HG03139 (cell line): Measurements from ENCODE around the gene LACRT.

Source experiments
- ATAC-seq: cut with Tn5 transposase; IDR thresholded peaks from one replicate; pipeline ENCODE4 v1.9.1; 2021; ENCODE audit not compliant: unreplicated experiment

LACRT gene

GRCh38 chr12:54603173-54603814 is 31.4 kb downstream of the LACRT start:
- ATAC-seq, result peak; percentile 96

DNA sequence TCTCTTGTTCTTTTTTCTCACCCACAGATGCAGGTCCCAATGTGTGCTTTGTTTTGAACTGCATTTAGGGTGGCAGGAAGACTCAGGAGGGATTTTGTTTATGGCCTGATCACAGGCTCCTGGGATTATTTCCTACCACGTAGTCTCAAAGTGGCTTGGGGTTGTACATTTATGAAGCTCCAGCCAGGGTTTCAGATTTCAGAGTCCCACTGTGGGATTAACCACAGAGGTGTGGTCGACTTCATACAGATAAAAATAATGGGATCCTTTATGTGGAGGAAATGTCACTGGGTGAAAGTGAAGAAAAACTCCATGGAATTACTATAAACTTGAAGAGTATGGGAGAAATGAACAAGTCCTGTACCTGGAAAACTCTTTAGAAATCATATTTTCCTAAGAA is 32.0 kb downstream of the LACRT start:
- no peak for ATAC-seq

- no peak for ATAC-seq
These were observed 32.9 kb downstream of the LACRT start for GRCh38 chr12:54601841-54602240.

DNA sequence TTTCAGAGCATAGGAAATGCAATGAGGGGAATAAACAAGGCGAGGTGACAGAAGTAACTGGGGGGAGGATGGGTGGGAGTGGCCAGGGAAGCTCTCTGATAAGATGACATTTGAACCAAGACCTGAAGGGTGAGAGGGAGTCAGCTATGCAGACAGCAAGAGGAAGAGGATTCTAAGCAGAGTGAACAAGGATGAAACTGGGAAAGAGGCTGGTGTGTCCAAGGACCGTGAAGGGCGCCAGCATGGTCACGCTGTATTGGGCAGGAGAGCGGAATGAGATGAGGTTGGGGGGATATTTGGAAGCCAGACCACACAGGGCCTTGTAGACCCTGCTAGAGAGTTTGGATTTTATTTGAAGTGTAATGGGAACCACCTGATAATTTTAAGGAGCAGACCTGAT is 35.7 kb downstream of the LACRT start:
- no peak for ATAC-seq

DNA sequence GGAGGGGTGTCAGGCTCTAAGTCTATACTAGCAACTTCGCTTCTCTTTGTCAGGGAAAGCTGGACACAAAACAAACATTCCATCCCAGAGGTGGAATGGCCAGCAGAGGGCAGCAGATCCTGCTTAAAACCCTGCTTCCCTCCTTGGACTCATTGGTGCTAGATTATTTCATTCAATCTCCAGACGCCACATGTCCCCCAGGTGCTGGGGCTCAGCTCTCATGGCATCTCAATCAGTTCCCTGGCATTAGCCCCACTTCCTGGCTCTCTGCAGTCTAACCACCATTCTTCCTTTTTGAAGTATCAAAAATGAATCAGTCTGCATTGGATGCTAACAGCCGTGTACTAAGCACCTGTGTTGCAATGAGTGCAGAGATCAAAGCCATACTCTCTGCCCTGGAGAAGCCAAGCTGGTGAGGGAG is 38.2 kb downstream of the LACRT start:
- ATAC-seq, result no peak

DNA sequence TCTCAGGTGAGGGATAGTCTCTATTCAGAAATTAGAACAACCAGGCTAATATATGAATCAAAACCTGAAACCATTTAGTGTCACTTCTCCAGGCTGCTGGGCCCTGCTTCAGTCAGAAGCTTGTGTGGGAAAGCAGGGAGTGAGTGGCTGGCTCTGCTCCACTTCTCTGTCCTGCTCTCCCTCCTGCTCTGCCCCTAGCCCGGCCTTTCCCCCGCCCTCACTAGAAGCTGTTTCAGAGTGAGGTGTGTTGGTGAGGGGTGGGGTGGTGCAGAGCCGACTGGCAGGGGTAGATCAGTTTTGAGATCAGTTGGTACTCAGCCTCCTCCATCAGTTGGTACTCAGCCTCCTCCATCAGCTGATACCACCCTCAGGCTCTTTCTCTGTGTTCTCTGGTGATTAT is 39.2 kb downstream of the LACRT start:
- ATAC-seq, result no peak

DNA sequence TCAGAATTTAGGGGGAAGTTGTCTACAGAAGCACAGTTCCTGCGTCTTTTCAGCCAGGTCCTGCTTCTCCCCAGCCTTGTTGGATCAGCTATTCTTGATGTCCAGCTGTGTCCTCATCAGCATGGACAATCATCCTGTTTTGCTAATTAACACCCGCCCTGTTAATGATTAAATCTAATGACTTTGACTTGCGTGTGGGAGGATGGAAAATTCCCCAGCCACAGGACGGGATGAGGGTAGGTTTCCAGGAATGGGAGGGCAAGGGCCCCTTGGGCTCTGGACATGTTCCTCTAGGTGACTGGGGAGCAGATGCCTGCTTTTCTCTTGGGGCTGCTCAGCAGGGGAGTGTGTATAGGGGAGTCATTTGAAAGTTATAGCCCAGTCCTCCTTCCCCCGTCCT is 41.0 kb downstream of the LACRT start:
- ATAC-seq, result no peak

GRCh38 chr12:54593135-54593534 is 41.6 kb downstream of the LACRT start:
- ATAC-seq, result no peak

DNA sequence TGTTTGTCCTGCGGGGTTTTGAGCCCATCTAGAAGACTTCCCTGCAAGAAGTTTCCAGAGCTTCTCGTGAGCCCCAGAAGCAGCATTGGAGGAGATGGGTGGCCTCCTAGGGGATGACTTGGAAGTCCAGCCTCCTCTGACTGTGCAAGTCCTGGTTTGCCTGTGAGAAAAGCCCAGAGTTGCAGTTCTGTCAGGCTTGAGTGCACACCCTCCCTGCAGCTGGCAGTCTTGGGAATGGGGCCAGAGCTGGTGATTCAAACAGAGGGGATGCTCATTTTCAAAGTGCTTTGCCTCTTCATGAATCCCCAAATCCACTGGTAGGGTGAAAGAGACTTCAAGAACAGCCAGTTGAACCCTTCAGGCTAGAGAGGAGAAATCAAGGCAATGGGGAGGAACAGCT is 42.4 kb downstream of the LACRT start:
- no peak for ATAC-seq

- no peak for ATAC-seq
These were observed 43.6 kb downstream of the LACRT start for GRCh38 chr12:54590978-54591591.

DNA sequence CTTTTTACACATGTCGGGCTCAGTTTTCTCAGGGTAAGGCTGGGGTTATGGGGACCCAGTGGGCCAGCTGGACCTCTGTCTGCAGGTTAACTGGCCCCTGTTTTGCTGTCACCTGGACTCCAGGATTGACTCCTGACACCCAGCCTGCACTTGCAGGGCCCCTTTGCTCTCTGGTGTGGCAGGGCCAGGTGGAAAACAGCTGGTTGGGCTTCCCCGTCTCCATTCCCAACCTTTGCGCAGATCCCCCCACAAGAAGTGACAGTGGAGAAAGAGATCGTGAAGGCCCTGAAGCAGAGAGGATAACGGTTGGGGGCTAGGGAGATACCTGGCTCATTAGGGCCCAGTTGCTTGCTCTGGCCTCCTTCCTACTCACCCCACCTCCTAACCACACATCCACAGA is 44.7 kb downstream of the LACRT start:
- ATAC-seq, result no peak

- no peak for ATAC-seq
These were observed 45.8 kb downstream of the LACRT start for GRCh38 chr12:54588890-54589267.

- ATAC-seq, result no peak
These were observed 46.4 kb downstream of the LACRT start, which contains the start of gene PPP1R1A for GRCh38 chr12:54588110-54588889. Gene PPP1R1A (minus strand): TSS chr12:54588659. CDS start chr12:54588488, 171 bp downstream.

DNA sequence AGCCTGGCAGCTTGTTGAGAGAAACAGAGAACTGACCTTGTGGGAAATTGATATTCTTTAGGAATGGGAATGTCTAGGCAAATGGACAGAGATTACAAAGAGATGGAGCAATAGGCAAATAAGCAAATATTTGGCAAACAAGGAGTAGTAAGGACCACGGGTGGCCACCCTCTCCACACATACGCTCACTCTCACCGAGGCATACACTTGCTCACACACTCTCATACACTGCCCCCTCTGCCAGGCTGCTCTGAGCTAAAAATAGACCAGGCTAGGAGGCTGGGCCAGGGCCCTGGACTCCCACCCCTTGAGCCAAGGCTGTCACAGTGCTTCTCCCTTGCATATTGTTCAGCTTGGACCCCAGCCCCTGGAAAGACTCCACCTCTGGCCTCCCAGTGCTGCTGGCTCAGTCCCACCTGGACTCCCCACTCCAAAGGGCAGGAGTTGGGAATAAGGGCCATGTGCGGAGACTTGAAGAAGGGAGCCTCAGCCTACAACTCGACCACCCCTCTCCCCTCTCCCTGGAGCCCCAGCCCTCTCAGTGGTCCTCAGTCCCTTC is 47.3 kb downstream of the LACRT start:
- no peak for ATAC-seq

DNA sequence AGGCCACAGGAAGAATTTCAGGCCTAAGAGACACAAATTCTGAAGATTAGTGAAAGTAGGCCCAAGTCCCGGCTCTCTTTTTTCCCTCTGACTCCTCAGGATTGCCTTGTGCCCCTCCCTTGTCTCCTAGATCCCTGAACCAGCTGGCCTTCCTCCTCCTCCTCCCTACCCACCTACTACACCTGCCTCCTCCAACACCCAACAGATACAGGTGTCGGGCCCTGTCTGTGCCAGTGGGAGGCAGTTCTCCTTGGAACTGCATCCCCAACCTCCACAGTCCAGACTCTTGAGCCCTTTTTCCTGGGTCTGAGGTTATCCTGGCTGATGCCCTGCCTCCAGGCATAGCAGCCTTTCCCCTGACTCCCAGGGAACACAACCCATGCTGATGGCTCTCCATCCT is 48.1 kb downstream of the LACRT start:
- ATAC-seq, result no peak

- ATAC-seq, result no peak
These were observed 49.5 kb downstream of the LACRT start for GRCh38 chr12:54585243-54585642.

DNA sequence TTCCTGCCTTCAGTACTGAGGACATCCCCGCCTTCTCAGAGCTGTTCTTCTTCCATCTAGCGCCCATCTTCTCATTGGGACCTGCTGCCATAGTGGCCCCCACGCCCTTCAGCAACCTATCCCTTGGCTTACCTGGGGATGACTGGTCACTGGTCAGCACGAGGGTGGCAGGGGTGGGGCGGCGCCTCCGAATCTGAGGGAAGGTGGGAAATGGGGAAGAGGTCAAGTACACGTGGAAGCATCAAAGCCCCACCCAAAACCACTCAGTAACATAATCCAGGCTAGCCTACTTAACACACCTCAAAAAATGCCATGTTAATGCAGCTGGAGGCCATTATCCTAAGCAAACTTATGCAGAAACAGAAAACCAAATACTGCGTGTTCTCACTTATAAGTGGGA is 50.6 kb downstream of the LACRT start:
- ATAC-seq, result no peak

- no peak for ATAC-seq
These were observed 51.0 kb downstream of the LACRT start for GRCh38 chr12:54583726-54584125.

DNA sequence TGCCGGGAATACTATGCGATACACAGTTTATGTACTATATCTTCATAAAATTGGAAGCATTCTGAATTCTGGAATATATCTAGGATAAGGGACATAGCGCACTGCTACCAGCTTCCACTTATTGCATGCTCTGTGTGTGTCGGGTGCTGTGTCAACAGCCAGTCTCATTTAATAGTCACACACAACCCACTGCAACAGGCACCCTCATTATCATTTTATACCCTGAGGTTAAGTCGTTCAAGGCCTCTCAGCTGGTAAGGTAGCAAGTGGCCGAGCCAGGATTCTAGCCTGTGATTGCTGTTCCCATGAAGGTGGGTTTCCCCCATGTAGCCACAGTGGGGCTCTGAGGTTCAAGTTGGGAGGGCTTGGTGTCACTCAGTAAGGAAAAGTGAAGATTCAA is 53.3 kb downstream of the LACRT start:
- ATAC-seq, result no peak
